Stimulated activated CD4-positive, alpha-beta T cell treated with anti-CD3 and anti-CD28 coated beads, TNF-alpha, amount 100 ng/mL, for 4 hours (primary cell): ENCODE measurements around the gene PPIL6.
"Not testable (repeated sequence)": the region's sequence is repeated elsewhere in the genome, so short reads cannot be mapped to it uniquely, and the experiment has no call there.

Experiments
- DNase-seq, 3 experiments: peaks; one replicate each; pipeline ENCODE4 v3.0.0-alpha.2; 2020; ENCODE audit warnings: low read depth in 3 of 3

PPIL6 gene

DNA sequence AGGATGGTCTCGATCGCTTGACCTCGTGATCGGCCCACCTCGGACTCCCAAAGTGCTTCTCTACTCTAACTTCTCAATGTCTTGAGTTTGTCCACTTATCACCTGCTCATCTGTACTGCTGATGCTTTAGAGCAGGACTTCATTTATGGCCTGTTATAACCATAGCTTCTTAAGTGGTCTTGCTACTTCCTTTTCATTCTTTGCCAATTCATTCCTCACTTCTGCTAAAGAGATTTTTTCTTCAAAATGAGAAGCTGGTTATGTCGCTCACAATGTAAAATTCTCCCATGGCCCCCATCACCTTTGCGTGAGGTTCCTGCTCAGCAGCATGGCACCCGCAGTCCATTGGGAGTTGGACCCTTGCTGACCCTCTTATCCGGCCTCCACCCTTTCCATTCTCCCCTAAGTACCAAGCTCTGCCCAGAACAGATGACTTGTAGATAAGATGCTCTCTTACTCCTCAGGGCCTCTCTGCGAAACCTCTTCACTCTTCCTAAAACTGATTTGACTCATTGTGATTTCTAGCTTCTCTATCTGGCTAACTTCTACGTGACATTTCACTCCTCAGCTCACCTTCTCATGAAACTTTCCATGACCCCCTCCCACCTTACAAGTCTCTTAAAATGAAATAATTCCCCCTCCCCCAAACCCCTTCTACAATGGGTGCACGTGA is 44.2 kb downstream of the PPIL6 start:
- DNase-seq = no peak

DNA sequence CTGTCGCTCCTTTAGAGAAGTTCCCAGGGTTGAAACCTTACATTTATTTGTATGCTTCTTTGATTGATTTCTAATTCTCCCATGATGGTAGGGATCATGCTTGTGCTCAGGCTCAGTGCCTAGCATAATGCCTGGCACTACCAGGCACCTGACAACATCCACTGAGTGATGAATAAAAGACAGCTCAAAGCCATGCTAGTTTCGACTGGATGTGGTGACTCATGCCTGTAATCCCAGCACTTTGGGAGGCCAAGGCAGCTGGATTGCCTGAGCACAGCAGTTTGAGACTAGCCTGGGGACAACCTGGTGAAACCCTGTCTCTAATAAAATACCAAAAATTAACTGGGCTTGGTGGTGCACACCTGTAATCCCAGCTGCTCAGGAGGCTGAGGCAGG is 46.5 kb downstream of the PPIL6 start:
- DNase-seq = no peak

DNA sequence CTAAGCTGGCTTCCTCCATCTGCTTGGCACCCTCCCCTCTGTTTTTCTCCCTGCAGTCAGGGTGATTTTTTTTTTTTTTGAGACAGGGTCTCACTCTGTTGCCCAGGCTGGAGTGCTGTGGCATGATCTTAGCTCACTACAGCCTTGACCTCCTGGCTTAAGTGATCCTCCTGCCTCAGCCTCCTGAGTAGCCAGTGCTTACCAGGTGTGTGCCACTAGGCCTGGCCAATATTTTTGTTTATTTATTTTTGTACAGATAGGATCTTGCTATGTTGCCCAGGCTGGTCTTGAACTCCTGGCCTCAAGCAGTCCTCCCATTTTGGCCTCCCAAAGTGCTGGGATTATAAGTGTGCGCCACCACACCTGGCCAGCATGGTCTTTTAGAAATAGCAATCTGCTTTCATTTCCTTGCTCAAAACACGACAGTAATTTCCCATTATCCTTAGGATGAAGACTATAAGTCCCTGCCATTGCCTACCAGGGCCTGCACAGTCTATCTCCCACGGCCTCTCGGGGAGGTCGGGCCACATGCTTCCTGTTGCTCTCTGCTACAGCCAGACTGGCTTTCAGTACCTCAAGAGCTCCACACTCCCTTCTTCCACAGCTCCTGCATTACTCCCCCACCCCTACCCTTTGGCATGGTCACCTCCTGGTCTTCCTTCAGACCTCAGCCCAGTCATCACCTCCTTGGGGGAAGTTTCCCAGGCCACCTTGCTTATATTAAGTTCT is 47.1 kb downstream of the PPIL6 start:
- no peak for DNase-seq

DNA sequence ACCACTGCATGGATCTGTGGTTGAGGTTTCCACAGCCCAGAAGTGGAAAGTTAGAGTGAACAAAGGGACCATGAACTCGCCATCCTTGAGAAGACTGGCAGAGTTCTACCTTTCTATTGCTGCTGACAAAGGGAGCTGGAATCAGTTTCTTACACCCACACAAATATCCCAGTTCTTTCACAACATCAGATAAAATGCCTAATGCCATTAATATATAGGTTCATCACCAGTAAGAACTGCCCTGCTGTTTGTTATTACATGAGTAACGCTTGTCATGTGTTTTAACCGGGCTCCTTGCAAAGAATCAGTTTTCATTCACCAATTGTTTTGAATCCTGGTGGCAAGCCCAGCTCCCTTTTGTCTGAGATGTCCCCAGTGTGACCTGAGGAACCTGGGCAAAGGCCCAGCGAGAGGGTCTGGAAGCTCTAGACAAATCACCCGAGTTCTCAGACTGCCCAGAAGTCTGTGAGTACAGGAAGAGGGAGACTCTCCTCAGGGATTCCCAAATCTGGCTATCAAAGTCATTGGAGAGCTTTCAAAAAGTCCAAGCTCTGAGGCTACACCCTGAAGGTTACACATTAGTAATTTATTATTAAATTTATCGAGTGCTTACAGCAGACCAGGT is 50.7 kb downstream of the PPIL6 start:
- DNase-seq = no peak

DNA sequence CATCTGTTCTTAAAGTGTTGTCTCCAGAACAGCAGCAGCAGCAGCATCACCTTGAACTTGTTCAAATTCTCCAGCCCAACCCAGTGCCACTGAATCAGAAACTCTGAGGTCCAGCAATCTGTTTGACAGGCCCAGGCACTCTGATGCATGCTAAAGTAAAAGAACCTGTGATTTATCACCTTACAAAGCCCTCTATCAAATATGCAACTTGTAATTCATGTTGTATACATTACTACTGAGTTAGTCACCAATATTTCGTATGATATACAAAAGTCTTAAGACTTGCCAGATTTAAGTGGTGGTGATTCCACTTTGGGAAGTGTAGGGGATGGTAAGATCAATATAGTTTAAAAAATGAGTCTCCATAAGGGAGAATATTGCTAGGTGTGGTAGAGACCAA is 52.2 kb downstream of the PPIL6 start:
- no peak for DNase-seq

DNA sequence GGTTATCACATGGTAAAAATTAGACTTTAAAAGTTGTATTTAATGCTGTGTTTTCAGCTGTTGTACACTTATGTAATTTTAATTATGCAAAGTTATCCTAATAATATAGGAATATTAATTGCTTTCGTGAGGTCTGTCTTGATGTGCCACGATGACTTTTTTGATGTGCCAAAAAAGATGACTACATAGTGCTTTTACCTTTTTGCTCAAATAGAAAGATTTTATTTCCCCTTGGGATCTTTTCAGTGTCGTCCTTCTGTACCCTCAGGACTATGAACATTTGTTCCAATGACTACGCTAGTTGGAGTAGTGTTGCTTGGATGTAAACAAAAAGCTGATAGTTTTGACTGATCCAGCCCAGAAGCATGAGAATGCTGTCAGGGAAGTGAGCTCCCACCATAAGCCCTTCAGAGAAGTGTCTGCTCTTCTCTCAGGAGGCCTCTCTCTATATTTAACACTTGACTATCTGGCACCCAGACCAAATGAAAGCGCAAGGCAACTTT is 56.9 kb downstream of the PPIL6 start:
- no peak for DNase-seq

DNA sequence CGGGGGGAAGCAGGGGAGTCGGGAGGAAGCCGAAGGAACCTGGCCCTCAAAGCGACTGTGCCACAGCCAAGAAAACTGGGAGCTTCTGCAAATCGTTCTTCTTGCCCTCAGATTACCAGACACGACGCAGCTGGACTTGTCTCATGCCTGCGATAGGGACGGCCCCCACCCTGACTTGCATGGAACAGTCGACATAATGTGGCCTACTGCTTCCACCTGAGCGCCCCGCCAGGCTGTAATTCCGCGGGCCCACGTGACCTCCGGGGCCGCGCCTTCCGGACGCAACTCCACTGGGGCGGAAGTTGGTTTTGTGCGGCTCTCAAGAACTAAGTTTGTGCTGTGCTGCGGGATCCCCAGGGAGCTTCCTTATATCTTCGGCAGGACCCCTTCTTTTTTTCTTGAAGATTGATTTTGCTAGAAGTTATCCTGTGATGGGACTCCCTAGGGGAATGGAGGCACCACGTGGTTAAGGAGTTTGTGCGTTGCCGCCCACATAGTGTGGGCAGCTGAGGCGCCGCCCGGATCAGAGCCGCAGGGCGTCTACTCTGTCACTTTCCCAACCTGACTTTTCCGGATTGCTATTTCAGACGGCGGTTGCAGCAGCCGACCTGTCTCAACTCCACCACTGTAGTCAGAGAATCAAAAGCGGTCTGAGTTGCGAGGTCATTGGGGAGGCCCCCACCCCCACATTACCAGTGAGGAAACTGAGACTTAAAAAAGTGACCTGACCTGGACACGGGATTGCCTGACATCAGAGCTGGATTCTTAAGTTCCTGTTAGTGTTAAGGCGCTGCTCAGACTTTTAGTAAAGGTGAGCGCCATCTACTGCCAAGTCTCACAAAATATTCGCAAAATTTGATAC is 57.6 kb downstream of the PPIL6 start:
- peak; percentile 82 to 90 (median 84) for DNase-seq

DNA sequence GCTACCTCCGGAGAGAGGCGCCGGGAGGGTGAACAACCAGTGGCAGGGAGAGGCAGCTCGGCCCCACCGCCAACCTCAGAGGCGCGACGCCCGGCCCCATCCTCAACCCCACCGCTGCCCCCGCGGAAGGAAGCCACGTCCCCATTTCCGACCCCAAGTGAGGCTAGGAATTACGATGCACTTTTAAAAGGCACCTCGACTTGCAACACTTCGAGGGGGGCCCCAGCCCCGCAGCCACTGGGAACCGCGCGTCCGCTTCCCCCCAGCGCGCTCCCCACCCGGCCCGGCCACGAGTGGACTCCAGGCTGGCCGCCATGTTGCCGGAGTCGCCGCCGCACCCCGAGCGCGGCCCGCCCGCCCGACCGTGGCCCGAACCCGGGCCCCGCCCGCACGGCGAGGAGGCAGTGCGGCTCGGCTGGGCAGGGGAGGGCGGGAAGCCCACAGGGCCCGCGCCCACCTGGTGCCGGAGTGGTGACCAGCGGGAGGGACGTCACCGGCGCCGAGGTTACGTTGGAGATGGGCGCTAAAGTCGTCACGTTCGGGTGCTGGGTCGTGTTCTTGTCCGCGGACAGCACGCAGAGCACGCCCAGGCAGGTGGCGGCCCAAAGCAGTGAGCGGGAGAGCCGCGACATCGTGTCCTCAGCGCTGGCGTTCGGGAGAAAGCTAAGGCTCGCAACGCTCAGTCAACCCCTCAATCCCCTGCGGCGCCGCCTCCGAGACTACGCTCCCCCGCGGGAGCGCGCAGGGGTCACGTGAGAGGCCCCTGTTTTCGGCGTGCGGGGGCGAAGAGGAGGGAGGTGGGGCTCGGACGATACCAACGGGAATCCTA is 58.5 kb downstream of the PPIL6 start, which contains the start of gene CD164:
TSS of gene CD164 (minus strand) at position 721 of the 829 bp plus-strand sequence. CDS start at position 632, 89 bp downstream.
- DNase-seq = peak; percentile 61 to 92 (median 90)

DNA sequence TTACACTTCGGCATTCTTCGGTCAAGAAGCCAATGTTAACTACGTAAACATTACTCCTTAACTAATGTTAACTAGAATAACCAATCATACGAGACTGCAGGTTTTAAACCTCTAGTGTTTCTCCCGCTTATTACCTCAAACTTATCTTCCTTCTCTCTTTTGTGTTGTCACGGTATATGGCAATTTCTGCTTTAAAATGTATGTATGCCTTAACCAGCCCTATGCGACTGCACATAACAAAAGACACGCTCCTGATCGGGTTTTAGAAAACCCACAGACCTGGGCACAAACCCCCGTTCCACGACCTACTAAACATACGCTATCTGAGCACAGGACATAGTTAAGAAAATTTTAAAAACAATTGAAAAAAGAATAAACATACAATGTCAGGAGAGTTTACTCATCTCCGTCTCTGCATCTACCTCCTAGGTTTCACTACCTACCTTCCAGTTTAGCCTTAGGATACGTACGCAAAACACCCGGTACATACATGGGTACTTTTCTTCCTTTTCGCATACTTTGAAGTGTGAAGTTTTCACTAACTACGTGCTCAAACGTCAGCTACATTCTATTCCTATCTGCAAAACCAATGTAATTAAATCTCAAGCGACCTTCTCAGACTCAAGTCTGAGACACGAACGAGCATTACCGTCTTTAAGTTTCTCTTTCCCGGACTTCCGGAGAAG is 59.2 kb downstream of the PPIL6 start:
- DNase-seq = no peak

DNA sequence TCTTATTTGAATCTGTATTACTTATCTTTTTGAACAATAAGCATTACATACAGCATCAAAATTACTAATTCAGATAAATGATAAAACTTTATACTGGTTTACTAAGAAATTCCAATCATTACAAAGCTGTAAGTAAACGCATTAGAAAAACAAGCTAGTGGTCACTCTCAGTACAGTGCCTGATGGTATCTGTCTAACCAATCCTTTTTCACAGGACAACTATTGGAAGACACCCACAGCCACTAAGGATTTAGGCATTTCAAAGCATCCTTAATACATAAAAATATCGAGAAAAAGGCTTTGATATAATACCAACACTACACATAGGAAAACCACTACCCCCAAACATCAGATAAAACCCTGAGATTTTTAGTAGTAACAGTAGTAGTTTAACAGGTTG is 60.7 kb downstream of the PPIL6 start:
- DNase-seq = no peak

DNA sequence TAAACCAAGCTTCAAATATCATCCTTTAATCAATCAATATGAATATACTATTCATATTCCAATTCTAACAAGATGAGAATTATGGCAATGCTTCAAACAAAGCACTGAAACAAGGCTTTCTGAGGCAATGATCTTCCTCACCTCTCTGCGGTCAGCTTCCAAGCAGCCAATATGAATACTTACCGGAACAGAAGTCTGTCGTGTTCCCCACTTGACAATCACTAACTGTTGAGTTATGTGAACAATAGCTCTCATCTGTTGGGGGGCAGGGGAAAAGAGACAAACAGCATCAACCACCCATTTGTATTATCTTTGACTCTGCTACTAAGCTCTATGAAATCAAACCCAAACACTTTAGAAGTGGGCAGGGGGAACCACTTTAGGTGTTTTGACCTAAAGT is 62.7 kb downstream of the PPIL6 start:
- DNase-seq = no peak

DNA sequence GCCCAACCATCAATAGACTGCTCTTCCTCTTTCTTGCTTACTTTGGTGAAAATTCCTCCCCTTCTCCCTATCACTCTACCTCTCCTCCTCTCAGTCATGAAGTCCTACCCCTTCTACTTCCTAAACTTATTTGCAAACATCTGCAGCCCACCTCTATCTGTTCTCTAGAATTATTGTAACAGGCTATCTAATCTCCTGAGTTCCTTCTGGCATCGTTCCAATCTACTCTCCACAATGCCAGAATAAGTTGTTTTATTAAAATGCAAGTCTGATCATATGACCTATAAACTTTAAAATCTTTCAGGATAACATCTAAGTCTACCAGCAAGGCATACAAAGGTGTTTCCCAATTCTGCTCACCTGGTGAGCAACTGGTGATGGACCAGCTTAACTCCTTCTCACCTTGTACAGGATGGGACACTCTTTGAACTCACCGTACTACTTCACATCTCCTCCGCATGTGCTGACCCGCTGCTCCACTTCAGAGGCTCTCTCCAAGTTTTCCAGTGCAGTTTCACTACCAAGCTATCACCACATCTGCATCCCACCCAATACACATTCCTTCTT is 66.0 kb downstream of the PPIL6 start:
- DNase-seq = no peak

DNA sequence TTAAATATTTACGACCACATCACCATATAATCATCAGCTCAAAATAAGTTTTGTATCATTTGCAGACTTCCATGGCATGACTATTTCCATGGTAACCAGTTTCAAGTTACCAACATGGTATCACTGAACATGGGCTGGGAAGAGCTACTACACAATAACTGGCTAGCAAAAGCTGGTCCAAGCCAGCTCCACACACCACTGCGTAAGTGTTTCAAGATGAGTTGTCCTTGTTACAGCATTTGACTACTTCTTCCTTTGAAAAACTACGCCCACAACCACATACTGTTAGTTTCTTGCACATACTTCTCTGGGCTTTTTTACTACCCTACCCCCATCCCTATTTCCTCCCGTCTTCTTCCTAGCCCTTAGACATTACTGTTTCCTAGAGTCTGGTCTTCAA is 66.7 kb downstream of the PPIL6 start:
- DNase-seq = no peak

DNA sequence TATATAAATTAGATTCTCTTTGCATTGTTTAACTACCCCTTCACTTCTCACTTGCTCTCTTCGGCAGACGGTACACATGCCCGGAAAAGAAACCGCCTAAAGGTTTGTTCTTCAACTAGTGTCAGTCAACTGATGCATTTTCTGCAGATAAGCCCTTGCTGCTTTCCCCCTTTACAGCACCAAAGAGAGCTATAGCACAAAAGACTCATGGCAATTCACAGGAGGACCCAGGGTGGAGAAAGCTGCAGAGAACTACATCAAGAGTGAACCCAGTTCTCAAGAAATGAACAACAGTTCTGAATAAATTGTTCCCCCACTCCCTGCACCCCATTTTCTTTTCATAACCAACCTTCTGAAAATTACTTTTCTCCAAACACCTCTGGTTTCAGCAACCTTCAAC is 67.1 kb downstream of the PPIL6 start:
- DNase-seq = no peak

DNA sequence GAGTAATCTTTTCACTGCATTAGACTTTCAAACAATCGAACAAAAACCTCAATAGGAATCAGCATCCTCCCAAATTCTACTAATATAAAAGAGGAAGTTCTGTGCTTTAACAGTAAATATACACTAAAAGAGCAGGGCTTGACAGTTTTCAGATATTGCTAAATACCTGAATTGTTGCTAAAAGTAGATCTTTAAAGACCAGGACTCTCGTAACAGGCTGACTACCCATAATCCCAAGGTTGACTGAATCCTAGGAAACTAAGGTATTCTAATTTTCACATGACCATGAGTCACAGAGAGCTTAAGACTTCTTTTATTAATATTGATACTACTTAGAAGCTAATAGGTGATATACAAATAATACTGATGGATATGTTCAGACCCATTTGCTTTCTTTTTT is 68.3 kb downstream of the PPIL6 start:
- DNase-seq = no peak

DNA sequence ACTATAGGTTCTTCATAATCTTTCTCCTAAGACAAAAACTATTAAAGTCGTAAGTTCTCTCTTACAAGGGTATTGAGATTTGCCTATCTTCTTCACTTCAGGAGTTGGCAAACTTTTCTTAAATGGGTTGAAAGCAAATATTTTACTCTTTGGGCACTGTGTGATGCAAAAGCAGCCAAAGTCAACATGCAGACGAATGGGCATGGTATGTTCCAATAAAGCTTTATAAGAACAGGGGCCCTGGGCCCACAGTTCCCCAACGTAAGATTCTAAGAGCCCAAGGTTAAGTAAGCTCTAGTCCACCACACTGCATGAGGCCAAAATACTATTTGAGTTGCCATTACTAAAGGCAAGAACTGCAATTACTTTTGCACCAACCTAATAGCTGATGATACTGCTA is 69.6 kb downstream of the PPIL6 start:
- no peak for DNase-seq

DNA sequence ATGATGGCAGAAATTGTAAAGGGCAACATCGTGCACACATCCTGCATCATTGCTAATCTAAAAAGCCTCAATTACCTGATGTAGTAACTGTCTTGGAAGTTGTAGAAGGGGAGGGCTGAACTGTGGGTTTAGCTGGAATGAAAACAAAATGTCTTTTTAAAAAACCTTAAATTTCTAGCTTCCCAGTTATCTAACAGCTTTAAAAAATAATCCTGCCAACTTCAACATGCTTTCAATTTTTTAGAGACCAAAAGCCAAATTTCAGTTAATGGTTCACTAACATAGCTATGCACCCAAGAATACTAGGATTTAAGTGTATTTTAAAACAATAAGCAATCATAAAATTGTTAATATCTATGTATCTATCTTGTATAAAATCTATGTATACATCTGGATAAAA is 70.1 kb downstream of the PPIL6 start:
- DNase-seq = no peak

DNA sequence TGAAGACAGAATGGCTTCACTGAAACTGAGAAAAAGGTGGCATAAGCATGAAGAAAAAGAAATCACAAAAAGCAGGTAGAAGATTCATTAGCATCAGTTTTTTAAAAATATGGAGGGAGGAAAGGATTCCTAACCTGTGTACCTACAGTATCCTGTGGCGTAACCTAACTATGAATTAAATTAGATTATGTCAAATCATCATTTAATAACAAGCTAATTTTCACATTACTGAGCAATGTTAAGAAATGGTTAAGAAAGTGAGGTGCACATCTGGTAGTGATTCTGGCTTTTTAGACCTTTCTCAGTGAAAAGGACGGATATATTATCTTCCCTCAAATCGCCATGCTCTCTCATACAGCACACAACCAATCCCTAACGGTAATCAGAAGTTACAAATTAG is 70.7 kb downstream of the PPIL6 start:
- no peak for DNase-seq

DNA sequence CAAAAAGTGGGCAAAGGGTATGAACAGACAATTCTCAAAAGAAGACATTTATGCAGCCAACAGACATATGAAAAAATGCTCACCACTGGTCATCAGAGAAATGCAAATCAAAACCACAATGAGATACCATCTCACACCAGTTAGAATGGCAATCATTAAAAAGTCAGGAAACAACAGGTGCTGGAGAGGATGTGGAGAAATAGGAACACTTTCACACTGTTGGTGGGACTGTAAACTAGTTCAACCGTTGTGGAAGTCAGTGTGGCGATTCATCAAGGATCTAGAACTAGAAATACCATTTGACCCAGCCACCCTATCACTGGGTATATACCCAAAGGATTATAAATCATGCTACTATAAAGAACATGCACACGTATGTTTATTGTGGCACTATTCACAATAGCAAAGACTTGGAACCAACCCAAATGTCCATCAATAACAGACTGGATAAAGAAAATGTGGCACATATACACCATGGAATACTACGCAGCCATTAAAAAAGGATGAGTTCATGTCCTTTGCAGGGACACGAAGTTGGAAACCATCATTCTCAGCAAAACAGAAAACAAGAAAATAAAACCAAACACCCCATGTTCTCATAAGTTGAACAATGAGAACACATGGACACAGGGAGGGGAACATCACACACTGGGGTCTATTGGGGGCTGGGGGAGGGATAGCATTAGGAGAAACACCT is 75.9 kb downstream of the PPIL6 start:
- not testable (repeated sequence) for DNase-seq
